Stomach (tissue), 9 donors: ENCODE data around the gene TNFAIP8L1. TPM values are rescaled to one million over a fixed set of nuclear protein-coding genes. Genes with fewer than 3 reads are reported as not detected.
A peak's percentile ranks its signal among the peaks of the same experiment; 100 is the strongest.

Experiments used
- DNase-seq, 2 donors: peaks; one replicate each; pipeline versions ENCODE4 v3.0.0 to v3.0.0-alpha.2; 2013 to 2019
- H3K27ac ChIP-seq, 5 donors: fragments of 200-600 bp in 4 of 5; sonication (generic) in 4 of 5; one replicate each; pipeline ENCODE4 v1.5.1; 2013 to 2019; ENCODE audit warnings: mild to moderate bottlenecking in 1 of 5, moderate library complexity in 1 of 5
- H3K27me3 ChIP-seq, 3 donors: fragments of 200-600 bp; sonication (generic); one replicate each; pipeline ENCODE4 v1.5.1; 2017 to 2019; ENCODE audit warnings: mixed run types in 1 of 3
- H3K36me3 ChIP-seq, 4 donors: fragments of 200-600 bp; sonication (generic); 1 replicate in 3 of 4; 2 replicates in 1 of 4; pipeline ENCODE4 v1.5.1; 2016 to 2019
- H3K4me1 ChIP-seq, 4 donors: fragments of 200-600 bp; sonication (generic); one replicate each; pipeline ENCODE4 v1.5.1; 2016 to 2019
- H3K4me3 ChIP-seq, 4 donors: fragments of 200-600 bp; sonication (generic) in 3 of 4; one replicate each; pipeline ENCODE4 v1.5.1; 2016 to 2019; ENCODE audit warnings: mild to moderate bottlenecking in 1 of 4
- H3K9me3 ChIP-seq, 4 donors: fragments of 200-600 bp; sonication (generic); one replicate each; pipeline ENCODE4 v1.5.1; 2016 to 2019
- CTCF ChIP-seq, 7 experiments: fragments of 450-650 bp in 4 of 7; fragments of 200-600 bp in 3 of 7; sonication (generic) in 3 of 7; IDR thresholded peaks; one replicate each; pipeline ENCODE4 v1.5.1; 2016 to 2019; ENCODE audit warnings: antibody characterized with exemption in 7 of 7, control low read depth in 2 of 7, mild to moderate bottlenecking in 1 of 7
- EP300 ChIP-seq: sonication (generic); formaldehyde crosslinking; IDR thresholded peaks from one replicate; pipeline ENCODE4 v1.6.1; 2017; ENCODE audit warnings: antibody characterized with exemption
- POLR2A ChIP-seq, 4 donors: fragments of 450-650 bp; IDR thresholded peaks; one replicate each; pipeline ENCODE4 v1.6.1; 2016; ENCODE audit warnings: antibody characterized with exemption in 4 of 4, control low read depth in 2 of 4, mild to moderate bottlenecking in 1 of 4, moderate library complexity in 1 of 4
- POLR2AphosphoS5 ChIP-seq, 3 donors: sonication (generic); formaldehyde crosslinking; IDR thresholded peaks; one replicate each; pipeline ENCODE4 v1.6.1; 2016; ENCODE audit warnings: antibody characterized with exemption in 3 of 3
- WGBS, 5 donors: extraction: QIAGEN DNeasy Blood & Tissue Kit in 3 of 5; methylation state at CpG; one replicate each; pipeline versions ENCODE4 v1.1.5 to v1.1.7; 2013 to 2018; 5-methylcytosine and 5-hydroxymethylcytosine counted together
- intact Hi-C: fragments of 100-400 bp; cut with DNase I; formaldehyde crosslinking; loops from one replicate; pipeline ENCODE4 v1.15.1; 2023; ENCODE audit warnings: low total_unique reads
- polyA plus RNA-seq, 3 donors: library from polyadenylated mRNA; stranded (reverse); fragments of 200-250 nt; gene quantifications; one replicate each; pipeline ENCODE4 v1.2.3, GENCODE V29; 2013
- total RNA-seq, 5 donors: library from RNA; depleted of rRNA; stranded (reverse); fragments of >200 nt; gene quantifications; one replicate each; pipeline versions ENCODE4 v1.1.0 to v1.2.3, GENCODE V29; 2014 to 2016
- donor health status: healthy with polysubstance abuse.
- donor health status: Bipolar disorder and iron deficiency.
- donor health status: healthy.

TNFAIP8L1 gene
- total and polyA plus RNA-seq, 8 donors = 5.3 to 43.4 (median 7.7) TPM

- no peak for DNase-seq
- H3K9me3 ChIP-seq = no peaks in the 10 kb centered on the region
- H3K4me1 ChIP-seq = peaks cover 4 to 48% (median 21%) of the 10 kb centered on the region in 4 donors
- intact Hi-C loops = no loop called here
- H3K27me3 ChIP-seq = no peaks in the 10 kb centered on the region
- 80 to 90% (median 85%) methylated on average over 4 of the region's 4 CpGs for WGBS, 5 donors
- H3K4me3 ChIP-seq = no peak overlapping the region
- H3K36me3 ChIP-seq = peaks cover 0 to 7% (median 0%) of the 10 kb centered on the region in 4 donors
- TF ChIP-seq EP300 = no peak
- TF ChIP-seq POLR2AphosphoS5 (IDR thresholded peaks at IDR 0.05) = no peak
- no peak for TF ChIP-seq POLR2A (IDR thresholded peaks at IDR 0.05)
- TF ChIP-seq CTCF (IDR thresholded peaks at IDR 0.05) = no peak
- peak overlapping the region in 3 of 5 donors; percentile 74 to 92 (median 79) for H3K27ac ChIP-seq
Measured at GRCh38 chr19:4645718-4646117, 6.4 kb downstream of the TNFAIP8L1 start.

DNA sequence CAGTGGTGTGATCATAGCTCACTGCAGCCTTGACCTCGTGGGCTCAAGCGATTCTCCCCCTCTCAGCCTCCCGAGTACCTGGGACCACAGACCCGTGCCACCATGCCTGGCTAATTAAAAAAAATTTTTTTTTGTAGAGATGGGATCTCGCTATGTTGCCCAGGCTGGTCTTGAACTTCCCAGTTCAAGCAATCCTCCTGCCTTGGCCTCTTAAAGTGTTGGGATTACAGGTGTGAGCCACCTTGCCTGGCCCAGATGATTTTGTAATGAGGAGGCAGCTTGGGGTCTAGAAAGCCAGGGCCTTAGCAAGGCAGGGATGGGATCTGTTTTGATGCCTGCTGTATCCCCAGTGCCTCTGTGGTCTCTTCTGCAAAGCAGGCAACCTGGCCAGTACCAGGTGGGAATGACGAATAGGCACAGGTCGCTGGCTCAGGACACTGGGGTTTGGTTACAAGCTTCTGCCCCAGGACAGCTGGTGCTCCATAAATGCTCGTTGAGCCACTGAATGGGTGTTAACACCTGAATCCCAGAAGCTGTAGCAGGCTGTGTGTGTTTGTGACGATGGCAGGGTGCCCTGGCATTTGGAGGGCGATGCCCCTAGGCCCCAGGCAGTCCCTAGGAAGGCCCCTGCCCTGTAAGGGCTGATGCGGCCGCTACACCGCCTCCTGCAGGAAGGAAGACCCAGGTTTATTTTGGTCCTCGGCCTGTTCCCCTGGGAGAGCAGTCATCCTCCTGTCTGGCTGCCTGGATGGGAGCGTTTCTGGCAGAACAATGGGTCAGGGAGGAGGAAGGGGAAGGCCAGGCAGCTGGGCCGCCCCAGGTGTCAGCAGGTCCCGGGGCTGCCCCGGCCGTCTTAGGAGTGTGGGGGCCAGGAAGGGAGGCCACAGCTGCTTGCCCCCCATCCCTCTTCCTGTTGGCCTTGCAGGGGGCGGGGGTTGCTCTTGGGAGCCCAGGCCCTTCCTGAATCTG lies 8.6 kb downstream of the TNFAIP8L1 start:
- peak in 1 of 2 donors; percentile 58 for DNase-seq
- H3K27ac ChIP-seq = peak overlapping the region; percentile 9 to 92 (median 74)
- intact Hi-C loops = no loop called here
- no peak overlapping the region for H3K4me3 ChIP-seq
- H3K27me3 ChIP-seq = no peaks in the 10 kb centered on the region
- no peaks in the 10 kb centered on the region for H3K9me3 ChIP-seq
- peaks cover 4 to 28% (median 12%) of the 10 kb centered on the region in 4 donors for H3K4me1 ChIP-seq
- TF ChIP-seq POLR2A (IDR thresholded peaks at IDR 0.05) (no peak), POLR2AphosphoS5 (IDR thresholded peaks at IDR 0.05) (peak in 2 of 3 donors; percentile 9 to 31), EP300 (no peak), CTCF (IDR thresholded peaks at IDR 0.05) (no peak)
- peaks cover 5 to 21% (median 17%) of the 10 kb centered on the region in 4 donors for H3K36me3 ChIP-seq
- 46 to 80% (median 75%) methylated on average over 14 to 20 of the region's 20 CpGs for whole genome bisulfite sequencing, 5 donors

- TF ChIP-seq POLR2A (IDR thresholded peaks at IDR 0.05) = no peak
- no peak overlapping the region for H3K4me3 ChIP-seq
- intact Hi-C loops = no loop called here
- H3K27ac ChIP-seq = peak overlapping the region in 3 of 5 donors; percentile 31 to 92 (median 79)
- WGBS, 5 donors = 84 to 91% (median 89%) methylated on average over 8 to 19 of the region's 19 CpGs
- DNase-seq = no peak
- no peaks in the 10 kb centered on the region for H3K27me3 ChIP-seq
- H3K36me3 ChIP-seq = peaks cover 5 to 28% (median 26%) of the 10 kb centered on the region in 4 donors
- H3K4me1 ChIP-seq = peaks cover 4 to 23% (median 12%) of the 10 kb centered on the region in 4 donors
- no peaks in the 10 kb centered on the region for H3K9me3 ChIP-seq
Measured at GRCh38 chr19:4649392-4650047, 10.2 kb downstream of the TNFAIP8L1 start.

DNA sequence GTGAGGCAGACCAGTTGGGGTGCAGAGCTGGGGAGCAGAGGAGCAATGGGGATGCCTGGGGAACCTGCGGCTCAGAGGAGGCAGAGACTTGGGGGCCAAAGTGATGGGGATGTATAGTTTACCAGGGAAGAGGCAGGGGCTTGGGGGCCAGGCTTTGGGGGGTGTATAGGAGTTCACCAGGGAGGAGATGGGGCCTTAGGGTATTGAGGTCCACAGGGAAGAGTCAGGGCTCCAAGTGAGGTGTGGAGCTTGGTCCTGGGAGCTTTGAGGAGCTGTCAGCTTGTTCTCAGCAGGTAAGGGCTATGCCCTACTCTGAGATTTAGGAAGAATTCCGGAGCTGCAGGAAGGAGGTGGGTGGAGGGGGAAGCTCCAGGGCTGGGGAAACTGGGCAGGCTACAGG lies 10.8 kb downstream of the TNFAIP8L1 start:
- H3K36me3 ChIP-seq = peaks cover 5 to 34% (median 32%) of the 10 kb centered on the region in 4 donors
- no peaks in the 10 kb centered on the region for H3K9me3 ChIP-seq
- peak overlapping the region in 3 of 5 donors; percentile 31 to 92 (median 79) for H3K27ac ChIP-seq
- DNase-seq = no peak
- H3K4me1 ChIP-seq = peaks cover 4 to 23% (median 12%) of the 10 kb centered on the region in 4 donors
- WGBS, 5 donors = 54 to 88% (median 84%) methylated on average over 2 of the region's 2 CpGs
- no peaks in the 10 kb centered on the region for H3K27me3 ChIP-seq
- TF ChIP-seq POLR2A (IDR thresholded peaks at IDR 0.05) (no peak), CTCF (IDR thresholded peaks at IDR 0.05) (no peak), POLR2AphosphoS5 (IDR thresholded peaks at IDR 0.05) (no peak), EP300 (no peak)
- no peak overlapping the region for H3K4me3 ChIP-seq
- intact Hi-C loops = no loop called here
